MM.1S (cell line): ENCODE data around the gene NFATC4.

Experiments used
- EZH2 ChIP-seq: fragments of 300-600 bp; sonication (generic); optimal IDR thresholded peaks from 2 replicates; pipeline ENCODE3; 2017; ENCODE audit warnings: low read depth, mild to moderate bottlenecking, antibody characterized with exemption, low read length, mixed read lengths
- TF ChIP-seq, protein P1 (sequence below): fragments of 300-600 bp; sonication (generic); IDR thresholded peaks from 2 replicates; pipeline ENCODE4 v1.5.1; 2016; ENCODE audit warnings: antibody characterized with exemption, low read length, mixed read lengths

DNA sequence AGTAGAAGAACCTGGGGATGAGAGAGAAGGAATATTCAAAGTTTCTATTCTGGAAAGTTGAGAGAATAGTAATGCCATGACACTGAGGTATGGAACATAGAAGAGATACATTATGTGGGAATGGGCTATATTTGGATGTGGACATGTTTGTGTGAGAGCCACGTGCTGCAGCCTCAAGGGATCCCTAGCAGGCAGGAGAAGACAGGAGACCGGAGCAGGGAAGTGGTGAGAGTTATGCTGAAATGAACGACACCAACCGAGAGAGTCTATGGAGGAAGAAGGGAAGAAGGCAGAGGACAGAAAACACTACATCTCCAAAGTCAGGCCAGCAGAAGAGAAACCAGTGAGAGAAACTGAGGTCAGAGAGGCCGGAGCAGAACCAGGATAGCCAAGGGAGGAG is 18.2 kb upstream of the NFATC4 start:
- TF ChIP-seq, protein P1, sequence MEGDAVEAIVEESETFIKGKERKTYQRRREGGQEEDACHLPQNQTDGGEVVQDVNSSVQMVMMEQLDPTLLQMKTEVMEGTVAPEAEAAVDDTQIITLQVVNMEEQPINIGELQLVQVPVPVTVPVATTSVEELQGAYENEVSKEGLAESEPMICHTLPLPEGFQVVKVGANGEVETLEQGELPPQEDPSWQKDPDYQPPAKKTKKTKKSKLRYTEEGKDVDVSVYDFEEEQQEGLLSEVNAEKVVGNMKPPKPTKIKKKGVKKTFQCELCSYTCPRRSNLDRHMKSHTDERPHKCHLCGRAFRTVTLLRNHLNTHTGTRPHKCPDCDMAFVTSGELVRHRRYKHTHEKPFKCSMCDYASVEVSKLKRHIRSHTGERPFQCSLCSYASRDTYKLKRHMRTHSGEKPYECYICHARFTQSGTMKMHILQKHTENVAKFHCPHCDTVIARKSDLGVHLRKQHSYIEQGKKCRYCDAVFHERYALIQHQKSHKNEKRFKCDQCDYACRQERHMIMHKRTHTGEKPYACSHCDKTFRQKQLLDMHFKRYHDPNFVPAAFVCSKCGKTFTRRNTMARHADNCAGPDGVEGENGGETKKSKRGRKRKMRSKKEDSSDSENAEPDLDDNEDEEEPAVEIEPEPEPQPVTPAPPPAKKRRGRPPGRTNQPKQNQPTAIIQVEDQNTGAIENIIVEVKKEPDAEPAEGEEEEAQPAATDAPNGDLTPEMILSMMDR, result no peak
- TF ChIP-seq EZH2, result no peak
